Cardiac muscle cell (in vitro differentiated cells and primary cell): ENCODE measurements around the gene RTP3. TPM values are rescaled to one million over a fixed set of nuclear protein-coding genes. Genes with fewer than 3 reads are reported as not detected.
A peak's percentile ranks its signal among the peaks of the same experiment; 100 is the strongest.
"Not testable (repeated sequence)": the region's sequence is repeated elsewhere in the genome, so short reads cannot be mapped to it uniquely, and the experiment has no call there.

Experiments
- DNase-seq, 2 donors: peaks; one replicate each; pipeline versions ENCODE4 v3.0.0 to v3.0.0-alpha.2; 2010 to 2017; ENCODE audit warnings: low read depth in 1 of 2, low spot score in 1 of 2
- H3K27ac ChIP-seq: fragments of 200-600 bp; sonication (generic); 2 replicates; pipeline ENCODE4 v1.5.1; 2016
- H3K27me3 ChIP-seq: fragments of 200-600 bp; sonication (generic); 2 replicates; pipeline ENCODE4 v1.6.0; 2016; ENCODE audit warnings: control low read depth
- H3K36me3 ChIP-seq: fragments of 200-600 bp; sonication (generic); 2 replicates; pipeline ENCODE4 v1.5.1; 2016; ENCODE audit warnings: control low read depth
- H3K4me1 ChIP-seq: fragments of 200-600 bp; sonication (generic); 2 replicates; pipeline ENCODE4 v1.8.1; 2017; ENCODE audit warnings: low read depth, mild to moderate bottlenecking, mixed run types
- H3K4me3 ChIP-seq: fragments of 200-600 bp; sonication (generic); 2 replicates; pipeline ENCODE4 v1.5.1; 2016; ENCODE audit warnings: mild to moderate bottlenecking
- H3K9me3 ChIP-seq: fragments of 200-600 bp; sonication (generic); 2 replicates; pipeline ENCODE4 v1.5.1; 2017; ENCODE audit warnings: low read depth, mild to moderate bottlenecking, control low read depth
- CTCF ChIP-seq: IDR thresholded peaks from 2 replicates; pipeline ENCODE4 v1.5.1; 2012; ENCODE audit warnings: low read depth, mild to moderate bottlenecking, low read length
- polyA plus RNA-seq: library from polyadenylated mRNA; unstranded; fragments of >200 nt; fragmentation: Nextera tagmentation; extraction: Ambion mirVana; gene quantifications from 2 replicates; pipeline ENCODE4 v1.2.1, GENCODE V29; 2016
- total RNA-seq: library from RNA; depleted of rRNA; stranded (reverse); fragments of >200 nt; gene quantifications from 2 replicates; pipeline ENCODE4 v1.2.3, GENCODE V29; 2016

Gene RTP3
- total and polyA plus RNA-seq, 2 experiments from 2014 or later = not detected

DNA sequence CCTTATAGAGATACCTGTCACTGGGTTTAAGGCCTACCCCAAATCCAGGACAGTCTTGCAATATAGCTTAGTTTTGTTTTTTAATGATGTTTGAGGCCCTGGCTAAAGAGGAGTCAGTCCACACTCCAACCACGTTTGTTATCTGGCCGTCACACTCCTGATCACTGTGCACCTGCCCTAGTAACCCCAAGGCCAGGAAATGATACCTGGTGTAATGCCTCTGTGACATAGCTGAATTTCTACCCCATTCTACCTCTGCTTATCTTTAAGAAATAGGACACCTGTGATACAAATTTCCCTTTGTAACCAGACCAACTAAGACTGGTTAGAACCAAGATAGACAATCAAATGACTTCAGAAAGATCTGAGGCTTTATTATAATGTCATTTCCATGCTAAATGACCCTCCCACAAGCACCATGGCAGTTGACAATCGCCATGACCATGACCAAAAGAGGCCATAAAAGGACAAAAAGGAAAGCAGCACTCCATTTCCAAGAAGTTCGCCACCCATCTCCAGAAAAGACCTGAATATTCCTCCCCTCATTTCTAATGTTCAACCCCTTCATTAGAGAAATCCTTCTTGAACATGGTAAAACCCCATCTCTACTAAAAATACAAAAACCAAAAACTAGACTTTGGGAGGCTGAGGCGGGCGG, 4.8 kb upstream of the RTP3 start:
- peaks cover 10% of the 10 kb centered on the region for H3K27me3 ChIP-seq
- no peak overlapping the region for H3K27ac ChIP-seq
- H3K36me3 ChIP-seq = no peaks in the 10 kb centered on the region
- TF ChIP-seq CTCF = no peak
- H3K4me1 ChIP-seq = peaks cover 3% of the 10 kb centered on the region
- H3K9me3 ChIP-seq = no peaks in the 10 kb centered on the region
- DNase-seq = no peak
- no peak overlapping the region for H3K4me3 ChIP-seq

DNA sequence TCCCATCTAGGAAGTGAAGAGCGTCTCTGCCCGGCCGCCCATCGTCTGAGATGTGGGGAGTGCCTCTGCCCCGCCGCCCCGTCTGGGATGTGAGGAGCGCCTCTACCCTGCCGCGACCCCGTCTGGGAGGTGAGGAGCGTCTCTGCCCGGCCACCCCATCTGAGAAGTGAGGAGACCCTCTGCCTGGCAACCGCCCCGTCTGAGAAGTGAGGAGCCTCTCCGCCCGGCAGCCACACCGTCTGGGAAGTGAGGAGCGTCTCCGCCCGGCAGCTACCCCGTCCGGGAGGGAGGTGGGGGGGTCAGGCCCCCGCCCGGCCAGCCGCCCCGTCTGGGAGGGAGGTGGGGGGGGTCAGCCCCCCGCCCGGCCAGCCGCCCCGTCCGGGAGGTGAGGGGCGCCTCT, 3.3 kb upstream of the RTP3 start:
- not testable (repeated sequence) for DNase-seq, H3K27ac ChIP-seq, H3K4me1 ChIP-seq, H3K9me3 ChIP-seq, H3K4me3 ChIP-seq, H3K36me3 ChIP-seq
- peaks cover 10% of the 10 kb centered on the region for H3K27me3 ChIP-seq

DNA sequence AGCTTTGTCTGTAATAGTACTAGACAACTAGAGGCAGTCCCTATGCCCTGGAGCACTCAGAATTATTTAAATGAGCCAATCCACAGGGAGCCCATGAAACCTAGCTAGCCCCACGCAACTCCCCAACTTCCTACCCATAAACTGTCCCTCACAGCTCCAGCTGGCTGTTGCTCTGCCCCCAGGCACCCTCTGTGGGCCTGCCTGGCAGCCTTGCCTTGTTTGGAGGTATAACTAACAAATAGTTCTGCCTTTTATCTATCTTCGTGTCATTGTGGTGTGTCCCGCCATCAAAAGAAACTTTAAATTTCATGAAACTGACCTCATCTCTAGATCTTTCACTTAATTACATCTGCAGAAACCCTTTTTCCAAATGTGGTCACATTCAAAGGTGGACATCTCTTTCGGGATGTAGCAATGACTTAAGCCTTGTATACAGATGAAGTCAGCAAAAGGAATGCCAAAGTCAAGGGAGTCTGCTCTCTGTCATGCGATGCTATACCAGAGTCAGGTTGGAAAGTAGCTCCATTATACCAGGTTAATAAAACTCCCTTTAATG, 1.8 kb upstream of the RTP3 start:
- H3K4me3 ChIP-seq = no peak overlapping the region

DNA sequence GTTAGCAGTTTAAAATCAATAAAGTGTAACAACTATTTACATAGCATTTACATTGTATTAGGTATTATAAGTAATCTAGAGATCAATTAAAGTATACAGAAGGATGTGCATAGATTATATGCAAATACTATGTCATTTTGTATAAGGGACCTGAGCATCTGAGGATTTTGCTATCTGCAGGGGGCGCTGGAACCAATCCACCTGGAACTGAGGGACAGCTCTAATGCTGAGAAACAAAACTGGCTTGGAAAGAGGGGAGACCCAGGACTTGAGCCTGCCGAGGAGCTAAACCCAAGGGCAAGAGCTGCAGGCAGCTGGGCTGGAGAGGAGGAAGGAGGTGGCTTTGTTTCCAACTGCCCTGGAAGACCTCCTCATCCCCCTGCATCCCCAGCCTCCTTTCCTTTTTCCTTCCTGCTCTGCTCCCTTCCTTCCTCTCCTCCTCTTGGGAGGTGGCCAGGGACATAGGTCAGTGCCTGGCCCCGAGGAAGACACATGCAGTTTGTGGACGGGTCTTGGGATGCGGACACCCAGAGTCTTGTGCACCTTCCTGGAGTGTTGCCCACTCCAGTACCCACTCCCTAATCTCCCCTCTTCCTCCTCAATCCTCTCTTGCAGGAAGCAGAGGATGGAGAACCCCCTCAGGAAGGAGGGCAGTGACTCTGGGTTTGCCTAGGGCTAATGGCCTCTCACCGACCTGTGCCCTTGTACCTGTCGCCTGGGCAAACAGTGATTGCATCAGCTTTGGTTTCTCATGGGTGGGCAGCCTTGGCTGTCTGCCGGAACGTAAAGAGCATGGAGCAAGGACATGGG, 825 bp upstream of the RTP3 start:
- DNase-seq = peak; percentile 21 to 64
- H3K4me1 ChIP-seq = peaks cover 3% of the 10 kb centered on the region
- no peaks in the 10 kb centered on the region for H3K36me3 ChIP-seq
- no peak overlapping the region for H3K4me3 ChIP-seq
- peaks cover under 1% of the 10 kb centered on the region for H3K27me3 ChIP-seq
- TF ChIP-seq CTCF = peak; percentile 38
- no peak overlapping the region for H3K27ac ChIP-seq
- no peaks in the 10 kb centered on the region for H3K9me3 ChIP-seq

More for the DNA sequence above, 1.8 kb upstream of the RTP3 start:
- H3K27ac ChIP-seq = no peak overlapping the region
- H3K9me3 ChIP-seq = no peaks in the 10 kb centered on the region
- H3K27me3 ChIP-seq = peaks cover 10% of the 10 kb centered on the region
- H3K36me3 ChIP-seq = no peaks in the 10 kb centered on the region
- no peak for DNase-seq
- TF ChIP-seq CTCF = no peak
- H3K4me1 ChIP-seq = peaks cover 3% of the 10 kb centered on the region

DNA sequence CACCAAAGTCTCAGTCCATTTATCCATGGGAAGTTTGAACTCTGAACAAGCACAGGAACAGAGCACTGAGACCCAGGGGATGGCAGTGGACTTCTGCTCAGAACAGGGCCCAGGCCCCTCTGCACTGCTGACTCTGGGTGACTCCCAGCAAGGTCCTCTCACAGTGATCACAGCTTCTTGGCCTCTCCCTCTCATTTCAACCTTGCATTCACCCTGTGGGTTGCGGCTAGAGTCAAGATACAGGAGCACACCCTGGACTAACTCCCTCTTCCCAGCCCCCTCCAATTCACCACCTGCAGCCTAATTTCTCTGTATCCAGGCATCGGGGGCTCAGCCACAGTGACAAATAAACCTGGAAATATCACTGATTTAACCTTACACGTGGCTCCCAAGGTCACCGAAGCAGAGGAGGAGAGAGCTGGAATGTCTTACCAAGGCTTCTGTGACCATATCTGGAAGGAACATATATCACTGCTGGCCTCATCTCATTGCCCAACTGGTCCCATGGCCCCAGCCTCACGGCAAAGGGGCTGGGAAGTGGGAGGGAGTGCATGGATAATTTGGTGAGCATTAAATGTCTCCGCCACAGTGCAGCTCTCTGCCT, 1.2 kb downstream of the RTP3 start:
- Histone ChIP-seq H3K9me3 (no peaks in the 10 kb centered on the region), H3K4me1 (peaks cover 3% of the 10 kb centered on the region), H3K27ac (no peak overlapping the region), H3K4me3 (no peak overlapping the region), H3K27me3 (no peaks in the 10 kb centered on the region), H3K36me3 (no peaks in the 10 kb centered on the region)
- no peak for TF ChIP-seq CTCF
- DNase-seq = no peak
